MM.1S (cell line): Measurements from ENCODE around the gene PLAAT5.

Experiments used
- DNase-seq: peaks from one replicate; pipeline ENCODE4 v3.0.0-alpha.2; 2015
- H2AFZ ChIP-seq: fragments of 300-600 bp; sonication (generic); 2 replicates; pipeline ENCODE4 v1.6.0; 2016; ENCODE audit warnings: antibody characterized with exemption, low read length
- H3F3A ChIP-seq: fragments of 300-600 bp; sonication (generic); 2 replicates; pipeline ENCODE4 v1.6.1; 2016; ENCODE audit warnings: mild to moderate bottlenecking, antibody characterized with exemption, low read length, moderate library complexity, mixed read lengths; ENCODE audit not compliant: insufficient read depth
- H3K27ac ChIP-seq: fragments of 300-600 bp; sonication (generic); 2 replicates; pipeline ENCODE4 v1.5.1; 2016; ENCODE audit warnings: mild to moderate bottlenecking, low read length
- H3K27me3 ChIP-seq: fragments of 300-600 bp; sonication (generic); replicated peaks from 2 replicates; pipeline ENCODE4 v1.6.0; 2016; ENCODE audit warnings: low read length; ENCODE audit not compliant: insufficient read depth
- H3K36me3 ChIP-seq: fragments of 300-600 bp; sonication (generic); replicated peaks from 2 replicates; pipeline ENCODE4 v1.6.1; 2016; ENCODE audit warnings: mild to moderate bottlenecking, low read length, mixed read lengths; ENCODE audit not compliant: insufficient read depth
- H3K4me1 ChIP-seq: fragments of 300-600 bp; sonication (generic); 2 replicates; pipeline ENCODE4 v1.6.1; 2016; ENCODE audit warnings: low read length, mixed read lengths
- H3K4me2 ChIP-seq: fragments of 300-600 bp; sonication (generic); 2 replicates; pipeline ENCODE4 v1.6.0; 2016; ENCODE audit warnings: low read depth, low read length
- H3K4me3 ChIP-seq: fragments of 300-600 bp; sonication (generic); 2 replicates; pipeline ENCODE4 v1.5.1; 2016; ENCODE audit warnings: low read length, mixed read lengths
- H3K79me2 ChIP-seq: fragments of 300-600 bp; sonication (generic); 2 replicates; pipeline ENCODE4 v1.6.1; 2016; ENCODE audit warnings: mixed run types, low read length, mixed read lengths
- H3K9ac ChIP-seq: fragments of 300-600 bp; sonication (generic); 2 replicates; pipeline ENCODE4 v1.6.1; 2016; ENCODE audit warnings: low read length, mixed read lengths
- H3K9me2 ChIP-seq: fragments of 300-600 bp; sonication (generic); replicated peaks from 2 replicates; pipeline ENCODE4 v1.6.1; 2016; ENCODE audit warnings: mild to moderate bottlenecking, low read length, mixed read lengths; ENCODE audit not compliant: insufficient read depth
- H3K9me3 ChIP-seq: fragments of 300-600 bp; sonication (generic); replicated peaks from 2 replicates; pipeline ENCODE4 v1.6.1; 2016; ENCODE audit warnings: mild to moderate bottlenecking, low read length, mixed read lengths; ENCODE audit not compliant: insufficient read depth
- H4K20me1 ChIP-seq: fragments of 300-600 bp; sonication (generic); 2 replicates; pipeline ENCODE4 v1.6.1; 2016; ENCODE audit warnings: mild to moderate bottlenecking, low read length, moderate library complexity, mixed read lengths; ENCODE audit not compliant: insufficient read depth
- EZH2 ChIP-seq: fragments of 300-600 bp; sonication (generic); optimal IDR thresholded peaks from 2 replicates; pipeline ENCODE3; 2017; ENCODE audit warnings: low read depth, mild to moderate bottlenecking, antibody characterized with exemption, low read length, mixed read lengths
- EZH2phosphoT487 ChIP-seq: fragments of 300-600 bp; sonication (generic); IDR thresholded peaks from 2 replicates; pipeline ENCODE4 v1.6.1; 2018; ENCODE audit warnings: antibody characterized with exemption, low read length
- TF ChIP-seq, protein P1 (sequence below): fragments of 300-600 bp; sonication (generic); IDR thresholded peaks from 2 replicates; pipeline ENCODE4 v1.5.1; 2016; ENCODE audit warnings: antibody characterized with exemption, low read length, mixed read lengths

Gene PLAAT5

DNA sequence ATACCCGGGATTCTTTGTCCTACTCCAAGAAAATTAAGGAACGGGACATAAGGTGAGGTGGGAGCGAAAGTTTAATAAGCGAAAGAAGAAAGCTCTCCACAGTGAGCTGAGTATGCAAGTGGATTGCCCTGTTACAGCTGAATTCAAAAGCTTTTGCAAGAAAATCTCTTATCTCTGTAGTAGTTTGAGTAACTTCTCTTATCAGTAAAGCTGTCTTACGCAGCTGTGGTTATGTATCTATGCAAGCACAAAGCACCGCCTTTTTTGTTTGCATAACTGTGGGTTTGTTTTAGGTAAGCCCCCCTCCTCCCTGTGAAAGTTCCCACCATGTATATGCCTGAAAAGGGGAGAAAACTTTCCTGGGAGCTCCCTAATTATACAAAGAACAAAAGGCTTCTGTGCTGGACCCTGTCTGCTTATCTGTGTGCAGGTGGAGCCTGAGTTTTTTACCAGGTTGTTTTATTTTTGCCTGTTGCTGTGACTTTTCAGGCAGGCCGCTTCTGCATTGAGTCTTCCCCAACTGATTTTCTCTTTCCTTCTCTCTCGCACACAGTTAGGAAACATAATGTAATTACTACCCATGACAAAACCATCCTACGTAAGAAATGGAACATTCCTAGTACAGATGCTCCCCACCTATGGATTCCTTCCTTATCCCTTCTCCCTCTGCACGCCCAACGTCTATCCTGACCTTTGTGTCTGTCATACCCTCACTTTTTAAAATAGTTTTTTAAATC lies 837 bp upstream of the PLAAT5 start:
- H3K27ac ChIP-seq = no peak overlapping the region
- H3K79me2 ChIP-seq = no peaks in the 10 kb centered on the region
- no peak overlapping the region for H2AFZ ChIP-seq
- TF ChIP-seq, protein P1, sequence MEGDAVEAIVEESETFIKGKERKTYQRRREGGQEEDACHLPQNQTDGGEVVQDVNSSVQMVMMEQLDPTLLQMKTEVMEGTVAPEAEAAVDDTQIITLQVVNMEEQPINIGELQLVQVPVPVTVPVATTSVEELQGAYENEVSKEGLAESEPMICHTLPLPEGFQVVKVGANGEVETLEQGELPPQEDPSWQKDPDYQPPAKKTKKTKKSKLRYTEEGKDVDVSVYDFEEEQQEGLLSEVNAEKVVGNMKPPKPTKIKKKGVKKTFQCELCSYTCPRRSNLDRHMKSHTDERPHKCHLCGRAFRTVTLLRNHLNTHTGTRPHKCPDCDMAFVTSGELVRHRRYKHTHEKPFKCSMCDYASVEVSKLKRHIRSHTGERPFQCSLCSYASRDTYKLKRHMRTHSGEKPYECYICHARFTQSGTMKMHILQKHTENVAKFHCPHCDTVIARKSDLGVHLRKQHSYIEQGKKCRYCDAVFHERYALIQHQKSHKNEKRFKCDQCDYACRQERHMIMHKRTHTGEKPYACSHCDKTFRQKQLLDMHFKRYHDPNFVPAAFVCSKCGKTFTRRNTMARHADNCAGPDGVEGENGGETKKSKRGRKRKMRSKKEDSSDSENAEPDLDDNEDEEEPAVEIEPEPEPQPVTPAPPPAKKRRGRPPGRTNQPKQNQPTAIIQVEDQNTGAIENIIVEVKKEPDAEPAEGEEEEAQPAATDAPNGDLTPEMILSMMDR = no peak
- TF ChIP-seq EZH2phosphoT487 (no peak), EZH2 (no peak)
- H3K9me3 ChIP-seq = no peaks in the 10 kb centered on the region
- H3K9ac ChIP-seq = no peak overlapping the region
- H3K27me3 ChIP-seq = no peaks in the 10 kb centered on the region
- H3K4me3 ChIP-seq = no peak overlapping the region
- no peak for DNase-seq
- no peaks in the 10 kb centered on the region for H3F3A ChIP-seq
- no peaks in the 10 kb centered on the region for H3K4me1 ChIP-seq
- H3K36me3 ChIP-seq = no peaks in the 10 kb centered on the region
- no peak overlapping the region for H3K4me2 ChIP-seq
- H4K20me1 ChIP-seq = no peaks in the 10 kb centered on the region
- H3K9me2 ChIP-seq = no peaks in the 10 kb centered on the region

DNA sequence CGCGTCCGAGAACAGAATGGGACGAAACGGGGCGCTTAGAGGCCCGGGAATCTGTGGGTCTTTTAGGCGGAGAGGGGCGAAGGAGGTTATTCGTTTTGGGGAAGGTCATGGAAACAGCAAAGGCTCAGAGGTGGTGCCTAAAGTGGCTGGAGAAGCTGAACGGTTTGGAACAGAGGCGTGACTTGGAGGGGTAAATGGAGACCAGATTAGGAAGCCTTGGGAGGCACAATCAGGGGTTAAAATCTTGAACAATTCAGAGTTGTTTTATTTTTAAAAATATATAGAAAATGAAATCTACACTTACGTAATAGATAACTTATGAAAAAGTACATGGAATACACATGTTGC lies 247 bp upstream of the PLAAT5 start:
- H2AFZ ChIP-seq = no peak overlapping the region
- no peak overlapping the region for H3K9ac ChIP-seq
- H3K4me1 ChIP-seq = no peaks in the 10 kb centered on the region
- no peak overlapping the region for H3K4me3 ChIP-seq
- no peak overlapping the region for H3K27ac ChIP-seq
- H3K9me2 ChIP-seq = no peaks in the 10 kb centered on the region
- H3K9me3 ChIP-seq = no peaks in the 10 kb centered on the region
- no peaks in the 10 kb centered on the region for H3F3A ChIP-seq
- H3K36me3 ChIP-seq = no peaks in the 10 kb centered on the region
- TF ChIP-seq, protein P1 = no peak
- TF ChIP-seq EZH2 (no peak), EZH2phosphoT487 (no peak)
- H3K79me2 ChIP-seq = no peaks in the 10 kb centered on the region
- no peak overlapping the region for H3K4me2 ChIP-seq
- no peaks in the 10 kb centered on the region for H4K20me1 ChIP-seq
- DNase-seq = no peak
- H3K27me3 ChIP-seq = no peaks in the 10 kb centered on the region

DNA sequence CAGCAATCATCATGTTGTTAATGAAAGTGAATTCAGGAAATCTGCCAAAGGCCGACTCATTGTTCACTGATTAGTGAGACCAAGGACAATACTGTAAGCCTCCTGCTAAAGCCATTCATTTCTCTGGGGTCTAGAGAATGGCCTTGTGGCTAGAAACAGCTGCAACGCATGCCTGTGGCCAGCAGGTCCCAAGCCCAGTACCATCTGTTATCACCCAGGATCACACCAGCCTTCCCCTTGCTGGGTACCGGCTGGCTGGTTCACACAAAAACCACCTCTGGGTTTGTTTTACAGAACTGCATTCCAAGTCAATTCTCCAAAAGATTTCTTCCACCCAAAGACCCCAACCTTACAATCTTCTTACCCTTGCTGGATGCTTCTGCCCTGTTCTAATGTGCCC lies 1.1 kb downstream of the PLAAT5 start:
- no peaks in the 10 kb centered on the region for H3F3A ChIP-seq
- no peak for DNase-seq
- H3K27ac ChIP-seq = no peak overlapping the region
- no peaks in the 10 kb centered on the region for H3K27me3 ChIP-seq
- no peak overlapping the region for H3K9ac ChIP-seq
- H3K79me2 ChIP-seq = no peaks in the 10 kb centered on the region
- no peak overlapping the region for H3K4me3 ChIP-seq
- no peak overlapping the region for H2AFZ ChIP-seq
- no peaks in the 10 kb centered on the region for H3K9me2 ChIP-seq
- H3K36me3 ChIP-seq = no peaks in the 10 kb centered on the region
- H3K9me3 ChIP-seq = no peaks in the 10 kb centered on the region
- no peaks in the 10 kb centered on the region for H3K4me1 ChIP-seq
- TF ChIP-seq EZH2 = no peak
- H3K4me2 ChIP-seq = no peak overlapping the region
- H4K20me1 ChIP-seq = no peaks in the 10 kb centered on the region

DNA sequence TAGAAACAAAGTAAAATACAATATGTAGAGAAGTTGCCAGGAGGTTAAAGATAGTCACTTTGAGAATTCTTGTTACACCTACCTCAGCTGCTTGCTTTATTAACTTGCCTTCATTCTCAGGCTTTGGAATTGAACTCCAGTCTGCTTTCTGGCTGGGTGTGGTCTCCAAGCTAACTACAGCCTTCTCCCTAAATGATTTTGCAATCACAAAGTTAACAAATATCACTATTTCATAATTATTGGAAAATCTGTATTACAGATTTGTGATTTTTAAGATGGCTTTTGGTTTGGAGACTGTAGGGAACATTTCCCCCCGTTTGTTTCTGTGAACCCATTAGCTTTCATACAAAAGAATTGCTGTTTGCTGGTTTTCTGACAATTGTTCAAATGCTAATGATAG lies 2.2 kb downstream of the PLAAT5 start:
- TF ChIP-seq EZH2 = no peak
- TF ChIP-seq, protein P1 = no peak
- no peak for TF ChIP-seq EZH2phosphoT487
- no peak overlapping the region for H3K27ac ChIP-seq
- no peaks in the 10 kb centered on the region for H3K27me3 ChIP-seq

More for the DNA sequence above, 2.2 kb downstream of the PLAAT5 start:
- Histone ChIP-seq H3K4me3 (no peak overlapping the region), H4K20me1 (no peaks in the 10 kb centered on the region), H3K9me2 (no peaks in the 10 kb centered on the region), H3F3A (no peaks in the 10 kb centered on the region), H3K79me2 (no peaks in the 10 kb centered on the region), H3K4me1 (no peaks in the 10 kb centered on the region), H2AFZ (no peak overlapping the region), H3K9me3 (no peaks in the 10 kb centered on the region), H3K4me2 (no peak overlapping the region), H3K9ac (no peak overlapping the region), H3K36me3 (no peaks in the 10 kb centered on the region)
- DNase-seq = no peak
